NCI-H2196 treated with DMSO at 0.1 percent for 48 hours (cell line): ENCODE results near the gene GRIK2.
"Not testable (repeated sequence)": the region's sequence is repeated elsewhere in the genome, so short reads cannot be mapped to it uniquely, and the experiment has no call there.

Source experiments
- DNase-seq: peaks from one replicate; lab custom pipeline; 2025; ENCODE audit not compliant: unreplicated experiment; lab: John Stamatoyannopoulos, UW

GRIK2 gene

GRCh38 chr6:101986476-101986875, 593.0 kb downstream of the GRIK2 start:
- DNase-seq = no peak

- no peak for DNase-seq
Observed at GRCh38 chr6:101992286-101992685, 598.8 kb downstream of the GRIK2 start.

GRCh38 chr6:101994521-101994920, 601.0 kb downstream of the GRIK2 start:
- DNase-seq = no peak

- no peak for DNase-seq
Observed at GRCh38 chr6:102015431-102015830, 621.9 kb downstream of the GRIK2 start.

- DNase-seq = no peak
Observed at GRCh38 chr6:102022281-102022680, 628.8 kb downstream of the GRIK2 start.

- no peak for DNase-seq
Observed at GRCh38 chr6:102022803-102023202, 629.3 kb downstream of the GRIK2 start.

GRCh38 chr6:102023977-102024657, 630.6 kb downstream of the GRIK2 start:
- DNase-seq = no peak

GRCh38 chr6:102026649-102027048, 633.1 kb downstream of the GRIK2 start:
- DNase-seq = no peak

- no peak for DNase-seq
Observed at GRCh38 chr6:102028176-102028575, 634.7 kb downstream of the GRIK2 start.

GRCh38 chr6:102038964-102039363, 645.5 kb downstream of the GRIK2 start:
- no peak for DNase-seq

GRCh38 chr6:102039441-102039840, 645.9 kb downstream of the GRIK2 start:
- DNase-seq = no peak

GRCh38 chr6:102051001-102051400, 657.5 kb downstream of the GRIK2 start:
- no peak for DNase-seq

GRCh38 chr6:102051720-102052119, 658.2 kb downstream of the GRIK2 start:
- DNase-seq = no peak

GRCh38 chr6:102064142-102064541, 670.6 kb downstream of the GRIK2 start:
- no peak for DNase-seq

GRCh38 chr6:102066301-102066700, 672.8 kb downstream of the GRIK2 start:
- no peak for DNase-seq

- no peak for DNase-seq
Observed at GRCh38 chr6:102068349-102068929, 674.9 kb downstream of the GRIK2 start.

- DNase-seq = no peak
Observed at GRCh38 chr6:102075539-102075938, 682.0 kb downstream of the GRIK2 start.

- DNase-seq = no peak
Observed at GRCh38 chr6:102085257-102085656, 691.7 kb downstream of the GRIK2 start.

- not testable (repeated sequence) for DNase-seq
Observed at GRCh38 chr6:102088160-102088559, 694.7 kb downstream of the GRIK2 start.

- no peak for DNase-seq
Observed at GRCh38 chr6:102114402-102114801, 720.9 kb downstream of the GRIK2 start.

- no peak for DNase-seq
Observed at GRCh38 chr6:102115911-102116310, 722.4 kb downstream of the GRIK2 start.

GRCh38 chr6:102118034-102118433, 724.5 kb downstream of the GRIK2 start:
- no peak for DNase-seq
